Large intestine (tissue), 1 donor: ENCODE data around the gene NOSTRIN. TPM values are rescaled to one million over a fixed set of nuclear protein-coding genes. Genes with fewer than 3 reads are reported as not detected.

Experiments used
- polyA plus RNA-seq: library from polyadenylated mRNA; unstranded; fragments of 120-200 nt; gene quantifications from one replicate; pipeline ENCODE4 v1.2.1, GENCODE V29; 2013

NOSTRIN gene
- polyA plus RNA-seq, 1 donor: 52.7 TPM

Other genes with a start within 250 kb of the NOSTRIN start
- gene SPC25, start 87.8 kb downstream of the NOSTRIN start, polyA plus RNA-seq: 7.4 TPM
- 0.19 TPM for gene G6PC2, start 98.7 kb downstream of the NOSTRIN start, polyA plus RNA-seq
- gene ABCB11, start 228.7 kb downstream of the NOSTRIN start, polyA plus RNA-seq: 5.3 TPM